CD4-positive, alpha-beta T cell treated with Interleukin-15 for 1 hour (primary cell): ENCODE measurements around the gene CLCN7.

Experiments used
- DNase-seq: peaks from one replicate; pipeline ENCODE4 v3.0.0-alpha.2; 2020

The CLCN7 gene

DNA sequence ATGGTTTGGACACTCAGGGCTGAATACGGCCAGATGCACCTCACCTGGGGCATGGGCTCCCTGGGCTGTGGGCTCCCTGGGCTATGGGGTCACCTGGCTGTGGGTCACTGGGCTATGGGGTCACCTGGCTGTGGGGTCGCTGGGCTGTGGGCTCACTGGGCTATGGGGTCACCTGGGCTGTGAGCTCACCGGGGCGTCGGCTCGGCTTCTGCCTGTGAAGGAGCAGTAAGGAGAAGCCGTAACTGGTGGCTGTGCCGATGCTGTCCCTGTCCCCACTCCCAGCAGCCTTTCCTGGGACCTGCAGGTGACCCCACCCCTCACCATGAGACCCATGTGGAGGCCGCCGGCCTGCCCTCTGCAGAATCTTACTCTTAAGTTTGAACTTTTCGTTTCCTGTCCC lies 45.8 kb downstream of the CLCN7 start:
- no peak for DNase-seq

DNA sequence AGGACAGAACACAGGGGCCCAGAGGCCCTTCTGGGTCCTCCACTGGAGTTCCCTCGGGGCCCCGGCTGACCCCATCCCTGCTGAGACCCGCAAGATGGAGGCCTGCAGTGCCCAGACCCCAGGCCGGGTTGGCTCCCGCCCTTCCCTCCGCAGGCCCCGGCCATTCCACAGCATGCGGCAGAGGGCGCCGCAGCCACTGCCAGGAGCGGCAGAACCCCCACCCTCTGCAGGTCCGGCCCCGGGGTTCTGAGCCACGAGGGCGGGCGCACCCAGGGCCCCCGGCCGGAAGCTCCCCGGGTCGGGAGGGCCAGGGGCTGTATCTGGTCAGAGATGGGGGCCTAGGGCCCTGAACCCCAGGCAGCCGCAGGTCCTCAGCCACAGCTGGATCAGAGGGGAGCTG lies 46.3 kb downstream of the CLCN7 start:
- DNase-seq: peak; percentile 62

DNA sequence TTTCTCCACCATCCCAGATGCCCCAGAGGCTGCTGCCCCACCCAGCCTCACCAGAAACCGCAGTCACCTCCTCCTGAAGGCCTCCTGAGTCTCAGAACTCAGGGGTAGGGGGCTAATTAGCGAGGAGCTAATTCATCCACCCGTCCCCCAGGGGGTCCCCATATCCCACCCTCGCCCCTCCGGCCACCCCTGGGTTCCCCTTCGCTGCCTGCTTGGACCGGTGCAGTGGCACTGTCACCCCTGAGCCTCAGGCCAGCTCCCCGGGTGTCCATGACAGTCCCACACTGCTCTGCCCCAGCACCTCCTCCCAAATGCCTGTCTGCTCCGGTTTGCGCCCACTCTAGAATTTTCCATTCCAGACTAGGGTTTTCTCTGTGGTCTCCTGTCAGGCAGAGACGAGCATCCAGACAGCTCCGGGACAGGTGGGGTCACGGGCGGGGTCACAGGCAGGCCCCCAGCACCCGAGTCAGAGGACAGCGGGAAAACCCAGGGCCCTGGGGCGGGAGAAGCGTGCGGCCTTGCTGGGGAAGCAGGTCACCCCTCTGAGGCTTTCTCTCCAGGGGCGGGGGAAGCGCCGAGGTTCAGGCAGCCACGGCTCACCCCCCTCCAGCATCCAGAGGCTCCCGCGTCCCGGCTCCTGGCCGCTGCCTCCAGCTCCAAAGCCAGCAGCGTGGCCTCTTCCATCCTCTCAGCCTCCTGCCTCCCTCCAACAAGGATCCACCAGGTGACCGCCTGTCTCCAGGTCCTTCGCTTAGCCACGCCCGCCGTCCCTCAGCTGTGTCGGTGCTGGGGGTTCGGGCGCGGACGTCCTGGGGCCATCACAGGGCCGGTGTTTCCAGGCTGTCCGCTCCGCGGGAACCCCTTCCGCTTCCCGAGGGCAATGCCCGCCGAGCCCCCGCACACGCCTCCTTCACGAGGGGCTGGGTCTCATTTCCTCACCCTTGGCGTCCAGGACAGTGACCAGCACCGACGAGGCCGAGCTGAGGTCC lies 47.1 kb downstream of the CLCN7 start:
- no peak for DNase-seq

DNA sequence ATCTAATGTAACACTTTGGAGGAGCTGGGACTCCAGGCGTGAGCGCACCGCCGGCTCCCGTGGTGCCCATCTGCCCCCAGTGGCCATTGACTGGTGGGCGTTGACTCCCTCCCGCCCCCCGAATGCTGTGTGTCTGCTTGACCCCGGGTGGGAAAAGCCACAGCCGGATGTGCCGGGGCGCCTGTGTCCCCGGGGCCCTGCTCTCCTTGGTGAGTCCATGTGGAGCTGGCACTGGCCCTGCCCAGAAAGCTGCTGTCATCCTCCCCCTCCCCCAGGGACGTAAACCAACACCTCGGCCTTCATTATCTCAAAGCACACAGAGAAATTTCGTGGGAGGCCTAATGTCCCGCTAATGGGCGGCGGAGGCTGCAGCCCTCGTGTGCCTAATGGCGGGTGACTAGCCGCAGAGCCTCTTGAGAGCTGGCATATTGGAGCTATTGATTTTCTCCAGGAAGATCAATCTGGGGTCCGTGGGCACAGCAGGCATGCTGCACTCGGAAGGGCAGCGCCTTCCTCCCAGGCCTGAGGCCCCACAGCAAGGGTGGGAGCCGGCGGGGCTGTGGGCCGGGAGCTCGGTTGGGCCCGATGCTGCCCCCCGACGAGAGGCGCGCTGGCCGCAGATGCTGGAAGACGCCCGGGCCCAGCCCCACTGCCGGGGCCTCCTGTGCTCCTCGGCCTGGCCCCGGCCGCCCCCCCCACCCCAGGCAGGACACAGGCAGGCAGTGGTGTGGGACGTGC lies 47.9 kb downstream of the CLCN7 start:
- no peak for DNase-seq

DNA sequence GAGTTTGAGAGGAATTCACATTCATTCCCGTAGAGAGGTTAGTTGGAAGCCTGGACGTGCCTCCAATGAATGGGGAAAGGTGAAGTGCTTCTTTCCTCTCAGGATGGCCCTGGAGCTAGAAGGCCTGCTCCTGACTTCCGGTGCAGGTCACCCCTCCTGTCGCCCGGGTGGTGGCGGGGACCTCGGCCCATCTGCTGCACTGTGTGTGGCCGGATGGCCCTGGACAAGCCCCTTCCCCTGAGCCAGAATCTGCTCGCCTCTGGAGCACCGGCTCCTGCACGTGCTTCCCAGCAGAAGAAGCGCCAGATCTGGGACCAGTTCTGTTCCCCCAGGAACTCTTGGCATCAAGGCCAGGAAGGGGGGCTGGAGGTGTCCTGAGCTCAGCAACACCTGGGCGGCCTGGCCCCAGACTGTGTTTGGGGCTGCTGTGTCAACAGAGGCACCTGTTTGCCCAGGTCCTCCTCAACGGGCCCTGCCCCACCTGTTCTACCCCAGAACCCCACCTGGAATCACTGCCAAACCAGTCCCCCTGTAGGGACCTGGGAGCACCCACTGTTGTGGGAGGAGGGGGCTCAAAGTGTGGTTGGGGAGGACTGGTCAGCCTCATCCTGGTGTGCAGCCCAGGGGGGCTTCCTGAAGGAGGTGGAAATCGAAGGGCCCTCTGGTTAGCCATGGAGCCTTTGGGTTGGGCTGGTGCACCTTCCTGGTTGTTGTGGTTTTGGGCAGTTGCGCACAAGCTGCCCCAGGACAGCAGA lies 49.0 kb downstream of the CLCN7 start:
- no peak for DNase-seq

DNA sequence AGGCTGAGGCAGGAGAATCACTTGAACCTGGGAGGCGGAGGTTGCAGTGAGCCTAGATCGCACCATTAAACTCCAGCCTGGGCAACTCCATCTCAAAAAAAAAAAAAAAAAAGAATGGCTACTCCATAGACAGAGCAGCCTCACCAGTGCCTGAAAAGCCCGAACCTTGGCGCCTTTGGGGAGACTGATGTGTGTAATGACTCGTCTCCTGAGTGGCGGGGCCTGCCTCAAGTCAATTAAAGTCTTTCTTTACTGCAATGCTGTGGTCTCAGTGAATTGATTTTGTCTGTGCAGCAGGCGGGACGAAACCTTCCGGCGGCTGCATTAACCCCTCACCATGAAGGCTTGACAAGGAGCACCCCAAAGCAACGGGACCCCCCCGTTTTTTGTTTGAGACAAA lies 50.8 kb downstream of the CLCN7 start:
- DNase-seq: no peak

DNA sequence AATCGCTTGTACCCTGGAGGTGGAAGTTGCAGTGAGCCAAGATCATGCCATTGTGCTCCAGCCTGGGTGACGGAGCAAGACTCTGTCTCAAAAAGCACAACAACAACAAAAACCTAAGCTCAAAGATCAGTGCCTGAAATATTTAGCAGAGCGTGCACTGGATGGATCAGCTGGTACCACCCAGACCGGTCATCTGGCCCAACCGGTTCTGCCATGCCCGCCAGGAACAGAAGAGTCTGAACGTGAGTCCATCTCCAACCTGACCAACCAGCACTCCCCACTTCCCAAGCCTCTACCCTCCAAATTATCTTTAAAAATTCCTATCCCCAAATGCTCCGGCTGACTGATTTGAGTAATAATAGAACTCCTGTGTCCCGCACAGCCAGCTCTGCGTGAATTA lies 52.8 kb downstream of the CLCN7 start:
- no peak for DNase-seq

DNA sequence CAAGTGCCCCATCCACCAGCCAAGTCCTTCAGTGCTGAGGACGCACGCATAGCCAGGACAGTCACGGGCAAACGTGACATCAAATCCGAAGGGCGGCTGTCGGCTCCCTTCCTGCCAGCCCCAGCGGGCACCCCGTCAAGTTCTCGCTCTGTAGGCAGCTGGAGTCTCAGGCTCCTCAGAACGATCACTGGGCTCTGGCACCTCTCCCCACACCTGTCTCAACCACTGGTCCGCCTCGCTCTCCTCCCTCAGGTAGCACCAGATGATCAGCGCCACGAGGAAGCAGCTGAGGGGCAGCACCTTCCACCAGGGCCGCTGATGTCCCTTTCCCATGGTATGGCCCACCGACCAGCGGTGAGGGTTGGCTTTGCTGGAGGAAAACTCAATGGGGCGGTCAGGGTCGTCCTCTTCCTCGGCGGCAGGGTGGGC lies 54.7 kb downstream of the CLCN7 start:
- no peak for DNase-seq

DNA sequence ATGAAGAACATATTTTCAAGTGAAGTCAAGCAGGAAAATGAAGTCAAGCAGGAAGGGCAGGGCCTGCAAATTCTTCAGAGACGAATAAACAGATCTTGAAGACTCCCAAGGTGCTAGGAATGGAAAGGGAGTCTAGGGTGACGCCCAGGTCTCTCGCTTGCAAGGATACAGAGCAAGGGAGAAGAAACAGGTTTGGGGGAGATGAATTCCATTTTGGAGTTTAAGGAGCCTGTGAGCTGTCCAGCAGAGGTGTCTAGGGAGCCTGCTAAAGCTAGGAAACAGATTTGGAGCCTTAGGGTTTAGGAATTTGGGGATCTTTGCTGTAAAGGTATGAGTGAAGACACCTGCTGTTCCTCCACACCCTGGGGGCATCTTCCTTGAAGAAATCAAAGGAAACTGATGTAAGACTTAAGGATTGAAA lies 58.3 kb downstream of the CLCN7 start:
- DNase-seq: no peak

DNA sequence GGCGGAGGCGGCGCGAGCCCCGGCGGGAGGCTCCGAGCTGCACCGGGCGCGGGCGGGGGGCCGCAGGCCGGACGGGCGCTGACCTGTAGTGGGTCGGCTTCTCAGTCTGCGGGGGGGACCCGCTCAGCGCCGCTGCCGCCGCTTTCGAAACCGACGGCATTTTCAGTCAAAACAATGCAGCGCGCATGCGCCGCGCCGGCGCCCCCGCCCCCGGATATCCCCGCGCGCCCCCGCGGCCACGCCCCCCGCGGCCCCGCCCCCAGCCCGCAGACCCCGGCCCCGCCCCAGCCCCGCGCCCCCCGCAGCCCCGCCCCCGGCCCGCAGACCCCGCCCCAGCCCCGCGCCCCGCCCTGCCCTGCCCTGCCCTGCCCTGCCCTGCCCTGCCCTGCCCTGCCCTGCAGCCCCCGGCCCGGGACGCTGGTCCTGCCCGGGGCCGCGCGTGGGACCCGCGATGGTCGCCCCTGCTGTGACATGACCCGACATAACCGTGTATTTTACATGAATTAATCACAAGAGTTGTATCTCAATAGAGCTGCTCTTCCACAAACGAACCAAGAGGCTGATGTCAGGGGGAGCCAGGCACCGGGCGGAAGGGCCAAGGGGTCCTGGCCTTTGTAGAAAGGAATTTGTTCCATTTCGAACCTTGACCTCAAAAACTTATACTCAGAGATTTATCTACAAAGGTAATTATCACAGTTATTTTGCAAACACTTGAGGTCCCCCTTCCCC lies 60.1 kb downstream of the CLCN7 start, which contains the start of gene UNKL:
UNKL (minus strand) TSS at position 173 of the 729 bp plus-strand sequence; CDS start at position 160, 13 bp downstream.
- DNase-seq: peak; percentile 84

DNA sequence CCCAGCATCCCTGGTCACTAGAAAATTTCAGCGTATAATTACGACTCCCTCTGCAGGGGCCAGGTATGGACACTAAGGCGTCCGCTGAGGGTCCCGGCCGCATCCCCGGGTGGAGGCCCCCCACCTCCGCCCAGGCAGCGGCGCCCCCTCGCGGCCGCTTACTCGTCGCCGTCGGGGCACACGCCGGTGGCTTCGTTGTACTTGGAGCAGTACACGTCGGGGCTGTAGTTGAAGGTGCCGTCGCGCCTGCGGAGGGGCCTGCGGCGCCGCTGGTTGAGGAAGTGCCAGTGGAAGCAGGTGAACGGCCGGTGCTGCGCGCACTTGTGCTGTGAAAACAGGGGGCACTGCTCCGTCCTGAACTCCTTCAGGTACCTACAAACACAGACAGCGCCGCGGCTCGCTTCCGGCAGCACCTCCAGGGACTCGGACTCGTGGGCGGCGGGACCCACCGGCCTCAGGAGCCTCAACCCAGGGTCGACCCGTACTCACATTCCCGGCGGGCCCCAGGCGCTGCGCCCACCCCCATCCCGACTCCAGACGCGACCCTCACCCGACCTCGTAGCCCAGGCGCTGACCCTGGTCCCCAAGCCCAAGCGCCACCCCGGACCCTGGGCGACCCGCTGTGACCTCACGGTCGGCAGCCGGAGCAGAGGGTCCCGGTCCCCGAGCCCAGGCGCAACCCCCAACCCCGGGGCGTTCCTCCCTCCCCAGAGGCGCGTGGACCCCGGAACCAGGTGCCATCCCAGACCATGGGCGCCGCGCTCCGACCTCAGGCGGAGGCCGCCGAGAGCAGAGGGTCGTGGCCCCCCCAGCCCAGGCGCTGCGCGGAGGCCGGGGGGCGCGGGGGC lies 60.9 kb downstream of the CLCN7 start:
- peak; percentile 73 for DNase-seq

DNA sequence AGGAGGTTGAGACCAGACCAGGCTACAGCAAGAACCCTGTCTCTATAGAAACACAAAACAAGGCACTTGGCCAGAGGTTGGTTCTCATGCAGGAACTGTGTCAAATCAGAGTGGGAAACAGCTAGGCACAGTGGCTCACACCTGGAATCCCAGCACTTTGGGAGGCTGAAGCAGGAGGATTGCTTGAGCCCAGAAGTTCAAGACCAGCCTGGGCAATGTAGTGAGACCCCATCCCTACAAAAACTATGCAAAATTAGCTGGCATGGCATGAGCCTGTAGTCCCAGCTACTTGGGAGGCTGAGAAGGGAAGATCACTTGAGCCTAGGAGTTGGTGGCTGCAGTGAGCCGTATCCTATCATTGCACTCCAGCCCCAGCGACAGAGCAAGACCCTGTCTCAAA lies 62.0 kb downstream of the CLCN7 start:
- no peak for DNase-seq

DNA sequence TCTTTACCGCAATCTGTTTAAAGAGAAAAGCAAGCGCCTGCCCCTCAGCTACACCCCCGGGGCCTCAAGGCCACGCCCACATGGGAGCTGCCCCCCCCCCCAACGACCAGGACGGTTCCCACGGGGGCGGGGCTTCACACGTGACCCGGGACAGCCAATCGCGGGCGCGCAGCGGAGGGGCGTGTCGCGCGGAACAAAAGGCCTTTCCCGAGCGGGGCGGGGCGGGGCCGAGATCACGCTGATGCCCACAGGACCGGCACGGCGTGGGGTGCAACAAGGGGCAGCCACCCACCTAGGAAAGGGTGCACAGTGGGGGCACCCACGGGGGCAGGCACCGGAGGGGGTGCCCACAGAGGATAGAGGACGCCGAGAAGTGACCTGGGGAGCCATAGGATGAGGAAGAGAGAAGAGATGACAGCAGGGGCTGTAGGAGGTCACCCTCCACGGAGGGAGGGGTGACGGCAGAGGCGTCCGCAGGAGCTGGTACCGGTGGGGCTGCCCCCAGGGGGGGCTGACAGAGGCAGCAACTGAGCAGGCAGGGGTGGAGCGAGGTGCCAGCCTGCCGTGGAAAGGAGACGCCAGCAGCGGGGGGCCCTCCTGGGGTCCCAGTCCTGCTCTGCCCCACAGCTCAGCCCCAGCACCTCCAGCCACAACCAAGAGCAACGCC lies 66.5 kb downstream of the CLCN7 start:
- peak; percentile 94 for DNase-seq

DNA sequence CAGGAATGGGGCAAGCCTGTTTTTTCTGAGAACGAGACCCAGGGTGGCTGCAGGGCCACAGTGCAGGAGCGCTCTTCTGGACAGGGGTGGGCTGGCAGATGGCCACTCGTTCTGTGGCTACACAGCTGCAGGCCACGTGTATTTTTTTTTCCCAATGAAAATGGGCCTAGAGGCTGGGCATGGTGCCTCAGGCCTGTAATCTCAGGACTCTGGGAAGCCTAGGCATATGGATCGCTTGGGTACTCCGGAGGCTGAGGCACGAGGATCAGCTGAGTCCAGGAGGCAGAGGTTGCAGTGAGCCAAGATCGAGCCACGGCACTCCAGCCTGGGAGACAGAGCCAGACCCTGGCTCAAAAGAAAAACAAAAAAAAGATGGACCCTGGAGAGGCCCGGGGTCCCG lies 67.1 kb downstream of the CLCN7 start:
- no peak for DNase-seq

DNA sequence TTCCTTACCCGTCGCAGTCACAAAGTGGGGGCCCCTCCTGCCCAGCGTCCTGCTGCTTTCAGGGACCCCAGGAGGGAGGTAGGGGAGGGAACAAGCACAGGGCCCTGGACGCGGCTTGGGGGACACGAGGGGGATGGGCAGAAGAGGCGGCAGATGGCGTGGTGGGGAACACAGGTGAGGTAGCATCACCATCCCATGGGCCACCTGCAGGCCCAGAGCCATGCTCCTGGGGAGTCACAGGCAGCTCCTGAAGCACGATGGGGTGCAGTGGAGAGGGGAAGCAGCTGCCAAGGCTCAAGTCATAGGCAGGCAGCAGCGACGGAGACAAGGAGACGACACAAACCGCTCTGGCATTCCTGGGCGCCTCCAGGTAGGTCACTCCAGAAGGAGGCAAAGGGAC lies 71.1 kb downstream of the CLCN7 start:
- no peak for DNase-seq

DNA sequence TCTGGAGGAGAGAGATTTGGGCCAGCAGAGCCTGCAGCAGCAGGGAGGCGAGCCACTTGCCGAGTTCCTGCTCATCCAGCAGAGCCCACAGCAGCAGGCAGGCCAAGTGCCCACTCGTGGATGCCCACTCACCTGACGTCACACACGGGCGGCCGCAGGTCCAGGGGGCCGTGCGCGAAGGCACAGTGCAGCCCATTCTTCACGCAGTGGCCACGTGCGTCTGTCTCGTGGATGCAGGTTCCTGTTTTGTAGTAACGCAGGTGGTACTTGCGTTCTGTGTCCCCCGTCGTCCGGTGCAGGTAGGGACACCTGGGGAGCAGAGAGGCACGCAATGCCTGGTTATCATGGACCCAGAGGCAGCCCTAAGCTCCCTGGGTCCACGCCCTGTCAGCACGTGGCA lies 71.8 kb downstream of the CLCN7 start:
- no peak for DNase-seq

DNA sequence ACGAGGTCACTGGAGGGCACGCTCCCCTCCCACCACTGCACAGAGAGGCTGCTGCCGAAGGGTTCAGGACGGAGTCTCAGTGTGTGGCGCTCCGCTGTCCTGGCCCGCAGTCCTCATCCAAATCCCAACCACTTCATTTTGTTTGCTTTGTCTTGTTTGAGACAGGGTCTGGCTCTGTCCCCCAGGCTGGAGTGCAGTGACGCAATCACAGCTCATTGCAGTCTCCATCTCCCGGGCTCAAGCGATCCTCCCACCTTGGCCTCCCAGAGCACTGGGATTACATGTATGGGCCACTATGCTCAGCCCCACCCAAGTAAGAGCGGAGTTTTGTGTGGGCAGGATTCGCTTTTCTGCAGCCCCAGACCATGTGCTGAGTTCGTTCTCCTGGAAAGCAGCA lies 73.1 kb downstream of the CLCN7 start:
- no peak for DNase-seq

DNA sequence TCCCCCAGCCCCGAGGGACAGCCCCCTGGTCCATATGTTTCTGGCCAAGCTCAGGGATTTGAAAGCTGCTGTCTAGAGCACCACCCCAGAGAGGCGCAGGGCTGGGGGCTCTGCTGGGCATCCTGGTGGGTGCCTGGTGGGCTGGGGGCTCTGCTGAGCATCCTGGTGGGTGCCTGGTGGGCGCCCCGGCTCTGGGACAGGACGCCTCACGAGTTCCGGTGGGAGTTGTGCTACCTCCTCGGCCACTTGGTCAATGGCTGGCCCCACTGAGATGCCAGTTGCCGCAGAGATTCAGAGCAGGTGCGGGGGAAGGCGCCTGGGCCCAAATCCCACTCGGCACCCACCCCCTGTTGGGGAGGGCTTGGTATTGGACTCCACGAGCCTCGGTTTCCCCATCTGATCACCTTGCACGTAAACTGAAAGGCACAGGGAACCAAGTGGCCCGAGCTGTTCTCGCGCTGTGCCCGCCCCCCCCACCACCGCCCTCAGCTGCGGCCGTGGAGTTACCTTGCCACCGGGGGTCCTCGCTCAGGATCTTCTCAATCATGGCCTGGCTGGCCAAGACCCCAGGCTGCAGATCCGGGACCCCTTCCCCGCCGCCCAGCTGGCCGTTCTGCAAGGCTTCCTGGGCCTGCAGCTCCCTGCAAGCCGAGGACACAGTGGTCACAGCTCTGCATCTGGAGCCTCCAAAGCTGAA lies 73.6 kb downstream of the CLCN7 start:
- DNase-seq: no peak

DNA sequence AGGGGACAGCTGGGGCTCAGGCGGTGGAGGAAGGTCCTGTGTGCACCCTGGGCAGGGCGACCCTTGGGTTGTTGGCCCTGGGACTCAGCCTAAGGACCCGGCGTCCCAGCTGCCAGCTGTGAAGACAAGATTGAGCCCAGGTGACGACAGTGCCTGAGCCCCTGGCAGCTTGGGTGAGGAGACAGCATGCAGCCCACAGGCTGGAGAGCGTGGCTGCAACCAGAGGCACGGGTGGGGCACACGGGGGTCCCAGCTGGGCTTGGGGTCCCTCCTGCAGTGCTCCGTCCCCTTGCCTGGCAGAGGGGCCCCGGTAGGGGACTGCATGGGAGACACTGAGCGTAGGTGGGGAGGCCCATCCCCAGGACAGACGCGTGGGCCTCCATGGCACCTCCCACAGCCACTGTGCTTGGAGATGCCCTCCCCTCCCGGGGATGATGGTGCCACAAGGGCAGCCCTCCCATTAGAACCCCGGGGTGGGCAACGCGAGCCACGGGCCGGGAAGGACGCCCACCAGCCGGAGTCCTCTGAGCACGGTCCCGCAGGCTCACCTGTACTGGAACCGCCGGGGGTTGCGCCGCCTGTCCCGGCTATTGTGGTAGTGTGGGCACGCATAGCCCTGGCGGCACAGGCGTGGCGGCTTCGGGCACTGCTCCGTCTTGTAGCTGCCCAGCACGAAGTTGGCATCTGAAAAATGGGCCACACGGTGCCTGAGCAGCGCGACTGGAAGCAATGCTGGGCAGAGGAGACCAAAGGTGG lies 75.8 kb downstream of the CLCN7 start:
- DNase-seq: no peak
